ENCODE measurements around the gene CLEC2B. TPM values are rescaled to one million over a fixed set of nuclear protein-coding genes. Genes with fewer than 3 reads are reported as not detected.
A peak's percentile ranks its signal among the peaks of the same experiment; 100 is the strongest.

The CLEC2B gene
- polyA plus RNA-seq, 4 donors, result 0.45 to 7.4 (median 4.9) TPM

DNA sequence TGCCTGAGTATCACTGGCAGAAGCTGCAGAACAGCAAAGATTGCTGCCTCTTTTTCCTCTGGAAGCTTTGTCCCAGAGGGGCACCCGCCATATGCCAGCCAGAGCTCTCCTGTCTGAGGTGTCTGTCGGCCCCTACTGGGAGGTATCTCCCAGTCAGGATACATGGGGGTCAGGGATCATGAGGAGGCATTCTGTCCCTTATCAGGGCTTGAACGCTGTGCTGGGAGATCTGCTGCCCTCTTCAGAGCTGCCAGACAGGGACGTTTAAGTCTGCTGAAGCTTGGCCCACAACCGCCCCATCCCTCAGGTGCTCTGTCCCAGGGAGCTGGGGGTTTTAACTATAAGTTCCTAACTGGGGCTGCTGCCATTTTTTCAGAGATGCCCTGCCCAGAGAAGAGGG is 20.3 kb downstream of the CLEC2B start:
- WGBS, 3 donors, result 73 to 78% (median 77%) methylated on average over 5 of the region's 5 CpGs
- H3K36me3 ChIP-seq (ENCODE audit: control insufficient read depth in 3 of 3, insufficient read depth in 2 of 3, low read depth in 1 of 3, low read length in 3 of 3), result peaks cover 0 to 5% (median 0%) of the 10 kb centered on the region in 3 donors
- FAIRE-seq (no peak), DNase-seq (no peak)
- no peaks in the 10 kb centered on the region for H3K9me3 ChIP-seq (ENCODE audit: control insufficient read depth in 2 of 2, insufficient read depth in 1 of 2, low read depth in 1 of 2, low read length in 1 of 2)
- H3K4me1 ChIP-seq (ENCODE audit: control insufficient read depth in 3 of 3, insufficient read depth in 2 of 3, low read depth in 1 of 3, low read length in 2 of 3), result no peaks in the 10 kb centered on the region
- H3K4me3 ChIP-seq (ENCODE audit: low read depth in 1 of 3, low read length in 3 of 3), result no peak overlapping the region
- no peaks in the 10 kb centered on the region for H3K27me3 ChIP-seq (ENCODE audit: control insufficient read depth in 3 of 3, insufficient read depth in 3 of 3, low read length in 3 of 3)
- no peak overlapping the region for H3K27ac ChIP-seq (ENCODE audit: low read depth in 1 of 3, low read length in 2 of 3)

GRCh38 chr12:9843407-9843806 is 25.7 kb downstream of the CLEC2B start:
- no peaks in the 10 kb centered on the region for H3K36me3 ChIP-seq (ENCODE audit: control insufficient read depth in 3 of 3, insufficient read depth in 2 of 3, low read depth in 1 of 3, low read length in 3 of 3)
- H3K27me3 ChIP-seq (ENCODE audit: control insufficient read depth in 3 of 3, insufficient read depth in 3 of 3, low read length in 3 of 3), result no peaks in the 10 kb centered on the region
- no peaks in the 10 kb centered on the region for H3K4me1 ChIP-seq (ENCODE audit: control insufficient read depth in 3 of 3, insufficient read depth in 2 of 3, low read depth in 1 of 3, low read length in 2 of 3)
- FAIRE-seq (no peak), DNase-seq (no peak)
- no peaks in the 10 kb centered on the region for H3K9me3 ChIP-seq (ENCODE audit: control insufficient read depth in 2 of 2, insufficient read depth in 1 of 2, low read depth in 1 of 2, low read length in 1 of 2)
- H3K27ac ChIP-seq (ENCODE audit: low read depth in 1 of 3, low read length in 2 of 3), result no peak overlapping the region
- H3K4me3 ChIP-seq (ENCODE audit: low read depth in 1 of 3, low read length in 3 of 3), result no peak overlapping the region
- WGBS, 3 donors, result 63 to 76% (median 74%) methylated on average over 3 of the region's 3 CpGs

- 40 to 56% (median 50%) methylated on average over 3 of the region's 3 CpGs for WGBS, 3 donors
- DNase-seq (no peak), FAIRE-seq (peak; percentile 41)
- H3K27me3 ChIP-seq (ENCODE audit: control insufficient read depth in 3 of 3, insufficient read depth in 3 of 3, low read length in 3 of 3), result no peaks in the 10 kb centered on the region
- H3K4me3 ChIP-seq (ENCODE audit: low read depth in 1 of 3, low read length in 3 of 3), result no peak overlapping the region
- no peaks in the 10 kb centered on the region for H3K36me3 ChIP-seq (ENCODE audit: control insufficient read depth in 3 of 3, insufficient read depth in 2 of 3, low read depth in 1 of 3, low read length in 3 of 3)
- no peak overlapping the region for H3K27ac ChIP-seq (ENCODE audit: low read depth in 1 of 3, low read length in 2 of 3)
- no peaks in the 10 kb centered on the region for H3K4me1 ChIP-seq (ENCODE audit: control insufficient read depth in 3 of 3, insufficient read depth in 2 of 3, low read depth in 1 of 3, low read length in 2 of 3)
- no peaks in the 10 kb centered on the region for H3K9me3 ChIP-seq (ENCODE audit: control insufficient read depth in 2 of 2, insufficient read depth in 1 of 2, low read depth in 1 of 2, low read length in 1 of 2)
Observed at GRCh38 chr12:9831720-9832119, 37.4 kb downstream of the CLEC2B start.

DNA sequence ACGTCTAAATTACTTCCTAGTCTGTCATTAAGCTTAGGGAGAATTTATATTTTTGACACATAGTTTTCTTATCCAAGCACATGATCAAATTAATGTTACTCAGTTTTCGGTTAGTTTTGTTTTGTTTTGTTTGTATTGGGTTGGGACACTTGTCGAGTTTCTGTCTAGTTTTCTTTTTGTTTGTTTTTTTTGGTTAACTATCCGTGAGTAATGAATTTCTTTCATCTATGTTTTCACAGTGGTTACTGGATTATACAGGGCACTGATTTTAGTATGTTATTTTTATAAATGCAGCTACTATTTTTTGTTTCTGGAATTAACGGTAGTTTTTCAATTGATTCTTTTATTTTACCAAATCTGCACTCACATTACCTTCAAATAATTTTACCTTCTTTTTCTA is 39.2 kb downstream of the CLEC2B start:
- H3K27ac ChIP-seq (ENCODE audit: low read depth in 1 of 3, low read length in 2 of 3), result no peak overlapping the region
- H3K4me1 ChIP-seq (ENCODE audit: control insufficient read depth in 3 of 3, insufficient read depth in 2 of 3, low read depth in 1 of 3, low read length in 2 of 3), result no peaks in the 10 kb centered on the region
- FAIRE-seq (no peak), DNase-seq (no peak)
- no peaks in the 10 kb centered on the region for H3K36me3 ChIP-seq (ENCODE audit: control insufficient read depth in 3 of 3, insufficient read depth in 2 of 3, low read depth in 1 of 3, low read length in 3 of 3)
- no peaks in the 10 kb centered on the region for H3K27me3 ChIP-seq (ENCODE audit: control insufficient read depth in 3 of 3, insufficient read depth in 3 of 3, low read length in 3 of 3)
- H3K9me3 ChIP-seq (ENCODE audit: control insufficient read depth in 2 of 2, insufficient read depth in 1 of 2, low read depth in 1 of 2, low read length in 1 of 2), result no peaks in the 10 kb centered on the region
- 67 to 75% (median 69%) methylated on average over 5 of the region's 5 CpGs for WGBS, 3 donors
- H3K4me3 ChIP-seq (ENCODE audit: low read depth in 1 of 3, low read length in 3 of 3), result no peak overlapping the region

DNA sequence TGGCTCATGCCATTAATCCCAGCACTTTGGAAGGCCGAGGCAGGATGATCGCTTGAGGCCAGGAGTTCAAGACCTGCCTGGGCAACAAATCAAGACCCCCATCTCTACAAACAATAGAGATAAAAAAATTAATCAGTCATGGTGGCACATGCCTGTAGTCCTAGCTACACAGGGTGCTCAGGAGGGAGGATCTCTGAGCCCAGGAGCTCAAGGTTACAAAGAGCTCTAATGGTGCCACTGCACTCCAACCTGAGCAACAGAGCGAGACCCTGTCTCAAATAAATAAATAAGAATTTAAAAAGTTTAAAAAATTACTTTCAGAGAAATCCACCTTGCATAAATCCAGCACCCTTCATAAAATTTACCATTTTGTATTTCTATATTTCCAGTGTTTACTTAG is 39.7 kb downstream of the CLEC2B start:
- H3K4me3 ChIP-seq (ENCODE audit: low read depth in 1 of 3, low read length in 3 of 3), result no peak overlapping the region
- WGBS, 3 donors, result 73 to 76% (median 76%) methylated on average over 3 of the region's 3 CpGs
- H3K4me1 ChIP-seq (ENCODE audit: control insufficient read depth in 3 of 3, insufficient read depth in 2 of 3, low read depth in 1 of 3, low read length in 2 of 3), result no peaks in the 10 kb centered on the region
- no peaks in the 10 kb centered on the region for H3K27me3 ChIP-seq (ENCODE audit: control insufficient read depth in 3 of 3, insufficient read depth in 3 of 3, low read length in 3 of 3)
- no peaks in the 10 kb centered on the region for H3K36me3 ChIP-seq (ENCODE audit: control insufficient read depth in 3 of 3, insufficient read depth in 2 of 3, low read depth in 1 of 3, low read length in 3 of 3)
- H3K27ac ChIP-seq (ENCODE audit: low read depth in 1 of 3, low read length in 2 of 3), result no peak overlapping the region
- no peak for DNase-seq
- no peaks in the 10 kb centered on the region for H3K9me3 ChIP-seq (ENCODE audit: control insufficient read depth in 2 of 2, insufficient read depth in 1 of 2, low read depth in 1 of 2, low read length in 1 of 2)
- FAIRE-seq, result no peak

DNA sequence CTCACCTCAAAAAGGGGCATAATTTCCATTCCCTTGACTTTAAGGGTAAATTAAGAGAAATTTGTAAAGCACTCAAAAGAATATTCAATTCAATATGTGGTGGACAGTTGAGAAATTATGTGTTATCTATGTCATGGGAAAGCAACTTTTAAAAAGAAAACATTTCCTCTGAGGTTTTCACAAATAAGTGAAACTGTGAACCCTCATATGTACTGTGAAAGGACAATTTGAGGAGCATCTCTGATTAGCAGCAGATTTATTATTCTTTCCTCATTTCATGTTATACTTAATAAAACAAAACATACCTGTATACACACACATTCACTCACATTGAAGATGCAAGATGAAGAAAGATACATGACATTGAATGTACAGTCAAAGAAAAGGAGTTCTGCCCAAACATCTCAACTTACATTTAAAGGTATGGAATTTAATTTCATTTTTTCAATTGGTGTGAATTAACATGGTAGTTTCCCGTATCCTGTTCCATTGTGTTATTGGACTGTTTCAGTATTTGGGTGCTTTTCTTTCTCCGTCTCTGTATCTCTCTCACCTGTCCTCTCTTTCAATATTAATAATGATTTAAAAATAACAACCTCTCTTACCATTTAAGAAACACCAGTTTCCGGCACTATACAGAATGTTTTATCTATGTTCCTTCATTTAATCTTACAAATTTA is 41.8 kb downstream of the CLEC2B start, which contains the start of gene KLRF1:
Gene KLRF1, plus strand, starts transcription at position 273 of the 680 bp plus-strand sequence. Its CDS starts 64 bp downstream, at position 337.
- 82 to 87% (median 86%) methylated on average over 3 of the region's 3 CpGs for whole genome bisulfite sequencing, 3 donors
- no peak for DNase-seq
- no peaks in the 10 kb centered on the region for H3K9me3 ChIP-seq (ENCODE audit: control insufficient read depth in 2 of 2, insufficient read depth in 1 of 2, low read depth in 1 of 2, low read length in 1 of 2)
- H3K4me1 ChIP-seq (ENCODE audit: control insufficient read depth in 3 of 3, insufficient read depth in 2 of 3, low read depth in 1 of 3, low read length in 2 of 3), result no peaks in the 10 kb centered on the region
- no peak for FAIRE-seq
- no peak within 1 kb of the TSS for H3K4me3 ChIP-seq (ENCODE audit: low read depth in 1 of 3, low read length in 3 of 3)
- H3K27ac ChIP-seq (ENCODE audit: low read depth in 1 of 3, low read length in 2 of 3), result no peak within 1 kb of the TSS
- H3K36me3 ChIP-seq (ENCODE audit: control insufficient read depth in 3 of 3, insufficient read depth in 2 of 3, low read depth in 1 of 3, low read length in 3 of 3), result no peaks in the 10 kb centered on the region
- no peaks in the 10 kb centered on the region for H3K27me3 ChIP-seq (ENCODE audit: control insufficient read depth in 3 of 3, insufficient read depth in 3 of 3, low read length in 3 of 3)

- Histone ChIP-seq H3K4me1 (ENCODE audit: control insufficient read depth in 3 of 3, insufficient read depth in 2 of 3, low read depth in 1 of 3, low read length in 2 of 3) (no peaks in the 10 kb centered on the region), H3K27me3 (ENCODE audit: control insufficient read depth in 3 of 3, insufficient read depth in 3 of 3, low read length in 3 of 3) (no peaks in the 10 kb centered on the region), H3K4me3 (ENCODE audit: low read depth in 1 of 3, low read length in 3 of 3) (no peak overlapping the region), H3K36me3 (ENCODE audit: control insufficient read depth in 3 of 3, insufficient read depth in 2 of 3, low read depth in 1 of 3, low read length in 3 of 3) (no peaks in the 10 kb centered on the region), H3K9me3 (ENCODE audit: control insufficient read depth in 2 of 2, insufficient read depth in 1 of 2, low read depth in 1 of 2, low read length in 1 of 2) (no peaks in the 10 kb centered on the region), H3K27ac (ENCODE audit: low read depth in 1 of 3, low read length in 2 of 3) (no peak overlapping the region)
- DNase-seq, result no peak
- FAIRE-seq, result no peak
- 79 to 85% (median 83%) methylated on average over 9 of the region's 9 CpGs for WGBS, 3 donors
Observed at GRCh38 chr12:9820281-9820930, 48.7 kb downstream of the CLEC2B start.

DNA sequence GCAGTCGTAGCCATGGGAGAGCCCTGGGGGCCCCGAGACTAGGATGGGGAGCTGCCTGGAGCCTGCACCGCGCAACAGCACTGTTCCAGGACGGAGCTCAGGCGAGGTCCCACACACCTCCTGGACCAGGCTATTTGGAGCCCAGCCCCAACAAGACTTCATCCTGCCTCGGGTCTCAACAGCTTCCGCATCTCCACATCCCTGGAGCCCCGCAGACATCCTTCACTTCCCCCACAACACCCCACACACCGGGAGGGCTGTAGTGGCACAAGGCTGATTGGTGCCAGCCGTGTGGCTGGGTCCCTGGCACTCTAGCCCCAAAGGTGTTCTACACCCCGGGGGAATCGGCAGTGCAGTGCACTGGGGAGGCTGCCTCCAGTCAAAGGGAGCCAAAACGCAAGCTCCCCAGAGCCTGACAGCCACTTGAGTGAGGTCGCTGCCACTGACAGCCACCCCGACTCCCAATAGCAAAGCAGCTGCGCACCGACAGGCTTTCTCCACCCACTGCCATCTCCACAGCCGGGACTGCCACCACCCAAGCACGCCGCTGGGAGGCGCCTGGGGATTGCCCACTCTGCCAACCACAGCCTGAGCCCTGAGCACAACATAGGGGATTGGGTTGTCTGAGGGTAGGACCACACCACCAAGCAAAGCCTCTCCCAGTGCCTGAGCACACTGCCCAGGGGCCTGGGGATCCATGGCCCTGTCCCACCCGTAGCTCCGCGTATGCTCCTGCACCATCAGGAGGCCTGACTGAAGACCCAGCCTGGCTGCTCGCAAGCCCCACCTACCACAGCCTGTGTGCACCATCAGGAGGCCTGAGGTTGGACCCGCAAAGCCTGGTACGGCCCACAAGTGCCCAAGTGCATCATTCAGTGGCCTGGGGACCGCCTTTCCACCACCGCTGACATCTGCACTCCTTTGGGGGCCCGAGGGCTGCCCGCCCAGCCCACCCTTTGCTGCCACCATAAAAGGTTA is 55.0 kb downstream of the CLEC2B start:
- peak; percentile 30 to 64 for DNase-seq
- WGBS, 3 donors, result 36 to 45% (median 44%) methylated on average over 32 of the region's 32 CpGs

More for the DNA sequence above, 55.0 kb downstream of the CLEC2B start:
- no peak for FAIRE-seq
- peak overlapping the region in 1 of 3 donors; percentile 32 for H3K4me3 ChIP-seq (ENCODE audit: low read depth in 1 of 3, low read length in 3 of 3)
- H3K27me3 ChIP-seq (ENCODE audit: control insufficient read depth in 3 of 3, insufficient read depth in 3 of 3, low read length in 3 of 3), result peaks cover 0 to 5% (median 0%) of the 10 kb centered on the region in 3 donors
- H3K9me3 ChIP-seq (ENCODE audit: control insufficient read depth in 2 of 2, insufficient read depth in 1 of 2, low read depth in 1 of 2, low read length in 1 of 2), result no peaks in the 10 kb centered on the region
- H3K4me1 ChIP-seq (ENCODE audit: control insufficient read depth in 3 of 3, insufficient read depth in 2 of 3, low read depth in 1 of 3, low read length in 2 of 3), result no peaks in the 10 kb centered on the region
- no peaks in the 10 kb centered on the region for H3K36me3 ChIP-seq (ENCODE audit: control insufficient read depth in 3 of 3, insufficient read depth in 2 of 3, low read depth in 1 of 3, low read length in 3 of 3)
- H3K27ac ChIP-seq (ENCODE audit: low read depth in 1 of 3, low read length in 2 of 3), result no peak overlapping the region
